Skin epidermis (tissue), 12 donors: Measurements from ENCODE around the gene SERINC3.

Experiments
- H3K27ac ChIP-seq, 21 experiments: fragments of 200-600 bp; sonication (generic) in 11 of 21; one replicate each; pipeline ENCODE4 v1.5.0; 2020; ENCODE audit warnings: mild to moderate bottlenecking in 3 of 21, inconsistent platforms in 2 of 21, moderate library complexity in 2 of 21
- H3K4me3 ChIP-seq, 7 experiments: fragments of 200-600 bp; sonication (generic) in 2 of 7; one replicate each; pipeline ENCODE4 v1.5.0; 2020; ENCODE audit warnings: inconsistent platforms in 2 of 7, mild to moderate bottlenecking in 2 of 7, moderate library complexity in 1 of 7

SERINC3 gene

DNA sequence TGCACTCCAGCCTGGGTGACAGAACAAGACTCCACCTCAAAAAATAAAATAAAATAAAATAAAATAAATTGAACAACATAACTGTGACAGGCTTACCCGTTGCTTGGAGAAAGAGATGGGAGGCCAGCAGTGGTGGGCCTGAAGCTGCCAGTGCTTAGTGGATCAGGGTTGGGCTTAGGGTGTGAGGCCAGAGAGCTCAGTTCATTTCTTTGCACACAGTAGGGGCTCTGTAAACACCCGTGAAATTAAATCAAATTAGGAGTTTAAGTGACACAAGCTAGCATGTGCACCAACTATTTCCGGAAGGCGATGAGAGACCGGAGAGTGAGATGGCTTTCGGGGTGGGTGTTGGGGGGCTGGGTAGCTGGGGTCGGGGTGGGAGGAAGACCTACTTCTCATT lies 72.0 kb downstream of the SERINC3 start:
- H3K4me3 ChIP-seq = no peak overlapping the region
- H3K27ac ChIP-seq = no peak overlapping the region

DNA sequence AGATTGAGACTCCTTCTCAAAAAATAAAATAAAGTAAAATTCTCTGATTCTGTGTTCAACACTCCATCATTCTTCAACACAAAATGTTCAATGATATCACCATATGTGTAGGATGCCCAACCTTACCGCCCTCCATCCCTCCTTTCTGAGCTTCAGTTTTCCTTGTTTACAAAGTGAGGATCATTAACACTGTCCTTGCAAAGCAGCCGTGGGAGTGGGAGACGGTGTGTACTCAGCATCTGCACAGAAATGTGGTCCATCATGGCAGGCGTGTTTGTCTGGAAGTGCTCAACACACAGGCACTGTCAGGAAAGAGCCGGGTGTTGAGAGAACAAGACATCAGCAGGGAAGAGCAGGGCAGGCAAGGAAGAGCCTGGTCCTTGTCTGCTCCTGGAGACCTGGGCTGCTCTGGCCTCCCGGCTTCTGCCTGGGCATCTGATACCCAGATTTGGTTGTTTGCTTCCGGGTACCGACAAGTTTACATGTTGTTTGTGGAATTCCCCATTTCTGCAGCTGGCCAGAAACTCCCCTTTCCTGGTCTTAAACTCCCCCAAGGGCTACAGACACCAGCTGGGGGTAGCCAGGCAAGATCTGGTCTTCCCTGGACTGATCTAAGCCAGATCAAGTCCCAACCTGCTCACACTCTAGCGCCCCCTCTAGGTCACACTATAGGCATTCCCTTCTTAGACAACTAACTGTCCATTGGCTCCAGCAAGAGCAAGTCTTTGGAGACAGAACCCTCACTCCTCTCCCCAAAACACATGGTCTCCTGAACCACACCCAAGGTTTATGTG lies 72.9 kb downstream of the SERINC3 start:
- Histone ChIP-seq H3K27ac (no peak overlapping the region), H3K4me3 (no peak overlapping the region)

DNA sequence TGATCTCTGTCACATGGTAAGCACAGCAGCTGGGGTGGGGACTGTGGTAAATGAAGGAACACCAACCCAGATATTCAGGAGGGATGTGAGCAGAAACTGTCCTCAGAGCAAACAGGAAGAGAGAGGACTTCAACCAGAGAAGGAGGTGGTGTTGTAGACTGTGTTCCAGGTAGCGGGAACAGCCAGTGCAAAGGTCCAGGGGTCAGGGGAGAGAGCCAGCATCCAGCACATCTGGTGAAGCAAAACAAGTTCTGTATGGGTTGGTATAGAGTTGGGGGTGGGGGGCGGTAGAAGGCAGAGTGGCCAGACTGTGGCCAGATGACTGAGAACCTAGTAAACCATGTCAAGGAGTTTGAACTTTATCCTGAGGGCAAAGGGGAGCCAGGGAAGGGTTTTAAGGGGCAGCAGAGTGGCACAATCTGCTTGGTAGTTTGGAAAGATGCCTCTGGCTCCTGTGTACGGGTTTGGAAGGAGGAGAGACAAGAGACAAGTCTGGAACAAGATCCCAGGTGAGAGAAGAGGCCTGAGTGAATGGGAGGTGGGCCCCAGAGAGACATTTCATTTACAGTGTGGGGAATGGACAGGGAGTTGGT lies 73.9 kb downstream of the SERINC3 start:
- no peak overlapping the region for H3K27ac ChIP-seq
- no peak overlapping the region for H3K4me3 ChIP-seq
